Embryonic facial prominence (tissue), 1 donor: ENCODE data around the gene GRK4.
A peak's percentile ranks its signal among the peaks of the same experiment; 100 is the strongest.
"Not testable (repeated sequence)": the region's sequence is repeated elsewhere in the genome, so short reads cannot be mapped to it uniquely, and the experiment has no call there.

ENCODE experiments used
- DNase-seq: peaks from one replicate; pipeline ENCODE4 v3.0.0-alpha.2; 2016; ENCODE audit errors: extremely low spot score

Gene GRK4

GRCh38 chr4:2963175-2963965 lies at the start of gene GRK4, which contains the start of gene NOP14:
Gene GRK4, plus strand, starts transcription at chr4:2963571. Its CDS starts 500 bp downstream, at chr4:2964071.
Gene NOP14, minus strand, starts transcription at chr4:2963406. Its CDS starts 87 bp downstream, at chr4:2963319.
- peak; percentile 93 for DNase-seq

GRCh38 chr4:2914256-2915126 lies 48.9 kb upstream of the GRK4 start:
- DNase-seq, result no peak

- no peak for DNase-seq
These were observed 47.6 kb upstream of the GRK4 start for GRCh38 chr4:2915789-2916188.

- not testable (repeated sequence) for DNase-seq
These were observed 46.7 kb upstream of the GRK4 start for GRCh38 chr4:2916696-2917095.

- DNase-seq, result not testable (repeated sequence)
These were observed 45.1 kb upstream of the GRK4 start for GRCh38 chr4:2918300-2918699.

- not testable (repeated sequence) for DNase-seq
These were observed 44.7 kb upstream of the GRK4 start for GRCh38 chr4:2918714-2919113.

GRCh38 chr4:2922453-2923101 lies 40.8 kb upstream of the GRK4 start:
- DNase-seq, result not testable (repeated sequence)

- no peak for DNase-seq
These were observed 40.2 kb upstream of the GRK4 start for GRCh38 chr4:2923141-2923551.

GRCh38 chr4:2923668-2924173 lies 39.6 kb upstream of the GRK4 start:
- no peak for DNase-seq

- DNase-seq, result no peak
These were observed 39.1 kb upstream of the GRK4 start for GRCh38 chr4:2924286-2924685.

GRCh38 chr4:2924765-2925301 lies 38.5 kb upstream of the GRK4 start:
- no peak for DNase-seq

GRCh38 chr4:2925496-2925895 lies 37.9 kb upstream of the GRK4 start:
- no peak for DNase-seq

- DNase-seq, result no peak
These were observed 37.2 kb upstream of the GRK4 start for GRCh38 chr4:2925931-2926860.

- no peak for DNase-seq
These were observed 36.2 kb upstream of the GRK4 start for GRCh38 chr4:2927016-2927695.

GRCh38 chr4:2927696-2928075 lies 35.7 kb upstream of the GRK4 start:
- DNase-seq, result no peak

- no peak for DNase-seq
These were observed 34.9 kb upstream of the GRK4 start for GRCh38 chr4:2928242-2929176.

- DNase-seq, result no peak
These were observed 33.9 kb upstream of the GRK4 start for GRCh38 chr4:2929469-2929868.

GRCh38 chr4:2930135-2930757 lies 33.1 kb upstream of the GRK4 start:
- DNase-seq, result no peak
